Caco-2 (cell line): Measurements from ENCODE around the gene PI16. TPM values are rescaled to one million over a fixed set of nuclear protein-coding genes. Genes with fewer than 3 reads are reported as not detected.

Experiments
- Bru-seq: library from RNA; stranded (reverse); fragments of 400-500 nt; gene quantifications from one replicate; lab custom pipeline; 2021; lab: Mats Ljungman, UMichigan
- BruChase-seq, 2 experiments: library from RNA; stranded (reverse); fragments of 400-500 nt; gene quantifications; one replicate each; lab custom pipeline; 2021; lab: Mats Ljungman, UMichigan
- BruUV-seq: library from RNA; stranded (reverse); fragments of 400-500 nt; replicated peaks from 2 replicates; lab custom pipeline; 2021; lab: Mats Ljungman, UMichigan
- CTCF ChIA-PET: fragments of 300-600 bp; sonication (Branson Sonifier 250); formaldehyde crosslinking; loops from one replicate; lab custom pipeline; 2022; ENCODE audit warnings: antibody characterized with exemption; lab: Charles Lee
- POLR2A ChIA-PET: fragments of 300-600 bp; sonication (Branson Sonifier 250); formaldehyde crosslinking; loops from one replicate; lab custom pipeline; 2022; ENCODE audit warnings: antibody characterized with exemption; lab: Charles Lee
- DNase-seq, 2 experiments: peaks; one replicate each; pipeline versions ENCODE4 v3.0.0 to v3.0.0-alpha.2; 2020 to 2022
- H3K27me3 ChIP-seq: replicated peaks from 2 replicates; pipeline ENCODE4 v1.6.0; 2011; ENCODE audit warnings: low read length; ENCODE audit not compliant: control insufficient read depth, insufficient read depth
- H3K36me3 ChIP-seq: 2 replicates; pipeline ENCODE4 v1.5.1; 2011; ENCODE audit warnings: low read length; ENCODE audit not compliant: control insufficient read depth, insufficient read depth
- H3K4me1 ChIP-seq: fragments of 250-450 bp; sonication (Bioruptor Pico); 2 replicates; pipeline ENCODE4 v1.5.1; 2020; ENCODE audit warnings: mild to moderate bottlenecking
- H3K4me3 ChIP-seq: 2 replicates; pipeline ENCODE4 v1.5.1; 2011; ENCODE audit warnings: low read depth, mild to moderate bottlenecking, control low read depth, low read length
- H3K9me3 ChIP-seq: fragments of 250-450 bp; sonication (Bioruptor Pico); 2 replicates; pipeline ENCODE4 v1.5.1; 2020; ENCODE audit warnings: mild to moderate bottlenecking, moderate library complexity
- H3K27ac Mint-ChIP-seq: one replicate; pipeline ENCODE4 v1.8.0; 2022; ENCODE audit warnings: mixed read lengths; ENCODE audit not compliant: unreplicated experiment
- H3K27me3 Mint-ChIP-seq: one replicate; pipeline ENCODE4 v1.8.0; 2022; ENCODE audit warnings: mixed read lengths; ENCODE audit not compliant: insufficient read depth, unreplicated experiment
- H3K36me3 Mint-ChIP-seq: one replicate; pipeline ENCODE4 v1.8.0; 2022; ENCODE audit warnings: mild to moderate bottlenecking, mixed read lengths; ENCODE audit not compliant: insufficient read depth, unreplicated experiment
- H3K4me1 Mint-ChIP-seq: one replicate; pipeline ENCODE4 v1.8.0; 2022; ENCODE audit warnings: low read depth, mixed read lengths; ENCODE audit not compliant: unreplicated experiment
- H3K4me3 Mint-ChIP-seq: one replicate; pipeline ENCODE4 v1.8.0; 2022; ENCODE audit warnings: mild to moderate bottlenecking, moderate library complexity, mixed read lengths; ENCODE audit not compliant: unreplicated experiment
- H3K9me3 Mint-ChIP-seq: one replicate; pipeline ENCODE4 v1.8.0; 2022; ENCODE audit warnings: mixed read lengths; ENCODE audit not compliant: unreplicated experiment
- CTCF ChIP-seq, 2 experiments: fragments of 200-600 bp in 1 of 2; IDR thresholded peaks; 1 replicate in 1 of 2; 2 replicates in 1 of 2; pipeline versions ENCODE4 v1.5.1 to v1.8.0; 2011 to 2022; ENCODE audit warnings: antibody characterized with exemption in 1 of 2, control low read depth in 1 of 2, inconsistent platforms in 1 of 2, low read depth in 1 of 2, low read length in 1 of 2, mild to moderate bottlenecking in 1 of 2, moderate library complexity in 1 of 2; ENCODE audit not compliant: insufficient read depth in 1 of 2, severe bottlenecking in 1 of 2, unreplicated experiment in 1 of 2
- intact Hi-C: fragments of 100-400 bp; cut with micrococcal nuclease; formaldehyde crosslinking; loops from one replicate; pipeline ENCODE4 v1.10.0; 2022; ENCODE audit not compliant: unreplicated experiment
- long read RNA-seq: library from polyadenylated mRNA; stranded (forward); transcript quantifications from one replicate; pipeline ENCODE4 v2.0.0, GENCODE V29; 2022
- total RNA-seq: library from RNA; stranded (reverse); gene quantifications from 2 replicates; pipeline ENCODE4 v1.2.3, GENCODE V29; 2022

PI16 gene
- total RNA-seq (not detected in 2 replicates), Bru-seq, nascent RNA (not detected), BruChase-seq, experiment 1, labeled RNA remaining after a 2-hour chase (percentile 5 among the genes with signal in this experiment), BruChase-seq, experiment 2, labeled RNA remaining after a 6-hour chase (percentile 5 among the genes with signal in this experiment)
- long read RNA-seq = 0 reads

GRCh38 chr6:36954262-36954931 is at the start of gene PI16:
Gene PI16, plus strand, starts transcription at chr6:36954738. Its CDS starts 23 bp downstream, at chr6:36954761.
- no peak for TF ChIP-seq CTCF (IDR thresholded peaks at IDR 0.05; ENCODE audit: insufficient read depth in 1 of 2, low read depth in 1 of 2, low read length in 1 of 2, severe bottlenecking in 1 of 2, unreplicated experiment in 1 of 2)
- Mint-ChIP-seq H3K36me3 (no peaks in the 10 kb centered on the region), H3K4me3 (no peak within 1 kb of the TSS), H3K4me1 (no peaks in the 10 kb centered on the region), H3K9me3 (no peaks in the 10 kb centered on the region), H3K27ac (no peak within 1 kb of the TSS), H3K27me3 (no peaks in the 10 kb centered on the region)
- intact Hi-C loops = no loop called here
- CTCF ChIA-PET = no interaction called here
- Histone ChIP-seq H3K4me1 (no peaks in the 10 kb centered on the region), H3K4me3 (no peak within 1 kb of the TSS), H3K9me3 (no peaks in the 10 kb centered on the region), H3K36me3 (no peaks in the 10 kb centered on the region), H3K27me3 (no peaks in the 10 kb centered on the region)
- POLR2A ChIA-PET = no interaction called here
- BruUV-seq = no TSS peak
- DNase-seq = no peak

- POLR2A ChIA-PET = no interaction called here
- H3K36me3 Mint-ChIP-seq = peaks cover 7% of the 10 kb centered on the region
- BruUV-seq = no TSS peak
- no peaks in the 10 kb centered on the region for H3K4me1 ChIP-seq
- CTCF ChIA-PET = no interaction called here
- no peaks in the 10 kb centered on the region for H3K4me1 Mint-ChIP-seq
- H3K4me3 Mint-ChIP-seq = no peak overlapping the region
- TF ChIP-seq CTCF (IDR thresholded peaks at IDR 0.05; ENCODE audit: insufficient read depth in 1 of 2, low read depth in 1 of 2, low read length in 1 of 2, severe bottlenecking in 1 of 2, unreplicated experiment in 1 of 2) = no peak
- no peaks in the 10 kb centered on the region for H3K27me3 ChIP-seq
- no peaks in the 10 kb centered on the region; the same call in 1 of the 2 replicates for H3K36me3 ChIP-seq
- DNase-seq = no peak
- no peak overlapping the region for H3K27ac Mint-ChIP-seq
- no peaks in the 10 kb centered on the region for H3K9me3 Mint-ChIP-seq
- no peaks in the 10 kb centered on the region for H3K9me3 ChIP-seq
- no peak overlapping the region for H3K4me3 ChIP-seq
- intact Hi-C loops = no loop called here
- no peaks in the 10 kb centered on the region for H3K27me3 Mint-ChIP-seq
Observed at GRCh38 chr6:36904851-36905393, 49.6 kb upstream of the PI16 start.

GRCh38 chr6:36906539-36907325 is 47.8 kb upstream of the PI16 start:
- no peak overlapping the region for H3K4me3 Mint-ChIP-seq
- no peaks in the 10 kb centered on the region for H3K4me1 Mint-ChIP-seq
- intact Hi-C loops = no loop called here
- H3K9me3 Mint-ChIP-seq = no peaks in the 10 kb centered on the region
- peaks cover 7% of the 10 kb centered on the region for H3K36me3 Mint-ChIP-seq
- no peak overlapping the region for H3K4me3 ChIP-seq
- H3K36me3 ChIP-seq = no peaks in the 10 kb centered on the region; the same call in 1 of the 2 replicates
- ChIA-PET CTCF (no interaction called here), POLR2A (no interaction called here)
- no peaks in the 10 kb centered on the region for H3K4me1 ChIP-seq
- H3K9me3 ChIP-seq = no peaks in the 10 kb centered on the region
- no peak for TF ChIP-seq CTCF (IDR thresholded peaks at IDR 0.05; ENCODE audit: insufficient read depth in 1 of 2, low read depth in 1 of 2, low read length in 1 of 2, severe bottlenecking in 1 of 2, unreplicated experiment in 1 of 2)
- BruUV-seq = no TSS peak
- no peaks in the 10 kb centered on the region for H3K27me3 ChIP-seq
- no peaks in the 10 kb centered on the region for H3K27me3 Mint-ChIP-seq
- H3K27ac Mint-ChIP-seq = no peak overlapping the region
- no peak for DNase-seq
